ENCODE measurements around the gene CTNNA2.

Gene CTNNA2

GRCh38 chr2:80573950-80574349 is 1061.1 kb downstream of the CTNNA2 start:
- H3K9ac ChIP-seq (ENCODE audit: low read length), result no peak overlapping the region

GRCh38 chr2:80579756-80580155 is 1066.9 kb downstream of the CTNNA2 start:
- no peak overlapping the region for H3K4me3 ChIP-seq (ENCODE audit: low read length)
- H3K9ac ChIP-seq (ENCODE audit: low read length), result no peak overlapping the region
- H3K27me3 ChIP-seq (ENCODE audit: control insufficient read depth, insufficient read depth, low read length), result no peaks in the 10 kb centered on the region
- H3K4me1 ChIP-seq (ENCODE audit: control insufficient read depth, insufficient read depth, low read length), result no peaks in the 10 kb centered on the region
- no peak overlapping the region for H3K27ac ChIP-seq (ENCODE audit: low read depth, low read length)
- H3K36me3 ChIP-seq (ENCODE audit: control insufficient read depth, insufficient read depth, low read length), result no peaks in the 10 kb centered on the region

More at GRCh38 chr2:80573950-80574349, 1061.1 kb downstream of the CTNNA2 start:
- Histone ChIP-seq H3K4me3 (ENCODE audit: low read length) (no peak overlapping the region), H3K27me3 (ENCODE audit: control insufficient read depth, insufficient read depth, low read length) (no peaks in the 10 kb centered on the region), H3K27ac (ENCODE audit: low read depth, low read length) (no peak overlapping the region), H3K36me3 (ENCODE audit: control insufficient read depth, insufficient read depth, low read length) (no peaks in the 10 kb centered on the region), H3K4me1 (ENCODE audit: control insufficient read depth, insufficient read depth, low read length) (no peaks in the 10 kb centered on the region)

GRCh38 chr2:80591233-80591632 is 1078.4 kb downstream of the CTNNA2 start:
- Histone ChIP-seq H3K4me3 (ENCODE audit: low read length) (no peak overlapping the region), H3K9ac (ENCODE audit: low read length) (no peak overlapping the region), H3K27me3 (ENCODE audit: control insufficient read depth, insufficient read depth, low read length) (no peaks in the 10 kb centered on the region), H3K4me1 (ENCODE audit: control insufficient read depth, insufficient read depth, low read length) (no peaks in the 10 kb centered on the region), H3K36me3 (ENCODE audit: control insufficient read depth, insufficient read depth, low read length) (no peaks in the 10 kb centered on the region), H3K27ac (ENCODE audit: low read depth, low read length) (no peak overlapping the region)

- no peak overlapping the region for H3K4me3 ChIP-seq (ENCODE audit: low read length)
- H3K27ac ChIP-seq (ENCODE audit: low read depth, low read length), result no peak overlapping the region
- no peaks in the 10 kb centered on the region for H3K36me3 ChIP-seq (ENCODE audit: control insufficient read depth, insufficient read depth, low read length)
- no peaks in the 10 kb centered on the region for H3K27me3 ChIP-seq (ENCODE audit: control insufficient read depth, insufficient read depth, low read length)
- no peak overlapping the region for H3K9ac ChIP-seq (ENCODE audit: low read length)
- no peaks in the 10 kb centered on the region for H3K4me1 ChIP-seq (ENCODE audit: control insufficient read depth, insufficient read depth, low read length)
These were observed 1079.3 kb downstream of the CTNNA2 start for GRCh38 chr2:80592106-80592505.

- H3K9ac ChIP-seq (ENCODE audit: low read length), result no peak overlapping the region
- no peaks in the 10 kb centered on the region for H3K4me1 ChIP-seq (ENCODE audit: control insufficient read depth, insufficient read depth, low read length)
- no peak overlapping the region for H3K4me3 ChIP-seq (ENCODE audit: low read length)
- no peaks in the 10 kb centered on the region for H3K27me3 ChIP-seq (ENCODE audit: control insufficient read depth, insufficient read depth, low read length)
- no peak overlapping the region for H3K27ac ChIP-seq (ENCODE audit: low read depth, low read length)
- H3K36me3 ChIP-seq (ENCODE audit: control insufficient read depth, insufficient read depth, low read length), result no peaks in the 10 kb centered on the region
These were observed 1097.3 kb downstream of the CTNNA2 start for GRCh38 chr2:80610108-80610507.

DNA sequence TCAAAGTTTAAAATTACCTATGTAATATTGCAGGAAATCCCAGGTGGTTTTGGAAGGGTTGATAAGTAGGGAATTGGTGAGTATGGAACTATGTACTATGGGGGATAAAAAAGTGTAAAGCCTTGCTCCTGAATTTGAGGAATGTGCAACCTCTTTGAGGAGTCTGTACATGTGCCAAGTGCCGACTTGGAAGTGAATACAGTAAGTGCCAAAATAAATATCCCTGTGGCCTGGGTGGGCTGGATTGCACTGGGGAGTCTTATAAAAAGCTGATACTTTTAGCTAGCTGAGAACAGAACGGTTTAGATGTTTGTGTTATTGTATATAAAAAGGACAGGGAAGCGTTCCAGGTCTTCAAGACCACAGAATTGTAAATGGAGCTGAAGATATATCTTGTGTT is 1108.8 kb downstream of the CTNNA2 start:
- H3K4me3 ChIP-seq (ENCODE audit: low read length), result no peak overlapping the region
- no peaks in the 10 kb centered on the region for H3K36me3 ChIP-seq (ENCODE audit: control insufficient read depth, insufficient read depth, low read length)
- H3K4me1 ChIP-seq (ENCODE audit: control insufficient read depth, insufficient read depth, low read length), result no peaks in the 10 kb centered on the region
- no peaks in the 10 kb centered on the region for H3K27me3 ChIP-seq (ENCODE audit: control insufficient read depth, insufficient read depth, low read length)
- no peak overlapping the region for H3K9ac ChIP-seq (ENCODE audit: low read length)
- no peak overlapping the region for H3K27ac ChIP-seq (ENCODE audit: low read depth, low read length)

DNA sequence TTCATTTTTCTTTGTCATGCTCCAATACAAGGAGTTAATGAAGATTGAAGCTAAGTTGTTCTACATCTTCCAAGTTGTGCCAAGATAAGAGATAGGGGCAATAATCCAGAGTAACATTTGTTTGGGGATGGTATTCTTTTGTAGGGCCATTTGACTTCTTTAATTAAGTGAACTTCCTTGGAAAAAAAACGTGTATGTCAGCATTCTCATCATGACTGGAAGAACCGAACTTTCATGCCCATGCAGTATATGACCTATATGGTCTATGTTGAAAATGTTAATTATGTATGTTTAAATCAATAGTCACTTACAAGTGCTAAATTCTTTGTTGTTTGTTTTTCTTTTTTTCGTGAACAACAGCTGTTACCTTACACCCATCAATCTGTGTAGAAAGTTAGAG is 1111.2 kb downstream of the CTNNA2 start:
- Histone ChIP-seq H3K4me3 (ENCODE audit: low read length) (no peak overlapping the region), H3K36me3 (ENCODE audit: control insufficient read depth, insufficient read depth, low read length) (no peaks in the 10 kb centered on the region), H3K27me3 (ENCODE audit: control insufficient read depth, insufficient read depth, low read length) (no peaks in the 10 kb centered on the region), H3K27ac (ENCODE audit: low read depth, low read length) (no peak overlapping the region), H3K4me1 (ENCODE audit: control insufficient read depth, insufficient read depth, low read length) (no peaks in the 10 kb centered on the region), H3K9ac (ENCODE audit: low read length) (no peak overlapping the region)

- Histone ChIP-seq H3K27me3 (ENCODE audit: control insufficient read depth, insufficient read depth, low read length) (no peaks in the 10 kb centered on the region), H3K4me1 (ENCODE audit: control insufficient read depth, insufficient read depth, low read length) (no peaks in the 10 kb centered on the region), H3K9ac (ENCODE audit: low read length) (no peak overlapping the region), H3K36me3 (ENCODE audit: control insufficient read depth, insufficient read depth, low read length) (no peaks in the 10 kb centered on the region), H3K27ac (ENCODE audit: low read depth, low read length) (no peak overlapping the region), H3K4me3 (ENCODE audit: low read length) (no peak overlapping the region)
These were observed 1121.7 kb downstream of the CTNNA2 start for GRCh38 chr2:80634590-80634989.

- Histone ChIP-seq H3K27me3 (ENCODE audit: control insufficient read depth, insufficient read depth, low read length) (no peaks in the 10 kb centered on the region), H3K4me1 (ENCODE audit: control insufficient read depth, insufficient read depth, low read length) (no peaks in the 10 kb centered on the region), H3K27ac (ENCODE audit: low read depth, low read length) (no peak overlapping the region), H3K36me3 (ENCODE audit: control insufficient read depth, insufficient read depth, low read length) (no peaks in the 10 kb centered on the region), H3K4me3 (ENCODE audit: low read length) (no peak overlapping the region), H3K9ac (ENCODE audit: low read length) (no peak overlapping the region)
These were observed 1125.9 kb downstream of the CTNNA2 start for GRCh38 chr2:80638783-80639182.

GRCh38 chr2:80642465-80642864 is 1129.6 kb downstream of the CTNNA2 start:
- no peaks in the 10 kb centered on the region for H3K27me3 ChIP-seq (ENCODE audit: control insufficient read depth, insufficient read depth, low read length)
- H3K9ac ChIP-seq (ENCODE audit: low read length), result no peak overlapping the region
- H3K27ac ChIP-seq (ENCODE audit: low read depth, low read length), result no peak overlapping the region
- H3K4me3 ChIP-seq (ENCODE audit: low read length), result no peak overlapping the region
- no peaks in the 10 kb centered on the region for H3K36me3 ChIP-seq (ENCODE audit: control insufficient read depth, insufficient read depth, low read length)
- H3K4me1 ChIP-seq (ENCODE audit: control insufficient read depth, insufficient read depth, low read length), result no peaks in the 10 kb centered on the region

DNA sequence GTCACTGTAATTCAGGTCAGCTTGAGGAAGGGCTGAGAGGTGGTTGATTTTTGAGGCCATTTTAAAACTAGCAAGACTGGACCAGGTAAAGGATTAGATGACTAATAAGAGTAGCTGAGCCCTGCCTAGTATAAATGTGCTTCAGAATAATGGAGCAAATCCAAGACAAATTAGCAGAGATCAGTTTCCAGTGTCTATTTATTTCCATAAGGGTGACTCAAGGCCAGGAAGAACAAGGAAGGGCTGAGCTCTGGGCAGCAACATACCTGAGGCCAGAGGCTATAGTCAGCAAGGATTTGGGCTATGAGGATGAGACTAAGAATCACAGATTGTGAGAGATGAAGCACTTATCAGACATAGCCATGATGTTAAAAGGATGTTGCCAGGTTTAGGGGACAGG is 1130.7 kb downstream of the CTNNA2 start:
- no peaks in the 10 kb centered on the region for H3K27me3 ChIP-seq (ENCODE audit: control insufficient read depth, insufficient read depth, low read length)
- no peaks in the 10 kb centered on the region for H3K36me3 ChIP-seq (ENCODE audit: control insufficient read depth, insufficient read depth, low read length)
- H3K27ac ChIP-seq (ENCODE audit: low read depth, low read length), result no peak overlapping the region
- H3K4me1 ChIP-seq (ENCODE audit: control insufficient read depth, insufficient read depth, low read length), result no peaks in the 10 kb centered on the region
- no peak overlapping the region for H3K4me3 ChIP-seq (ENCODE audit: low read length)
- H3K9ac ChIP-seq (ENCODE audit: low read length), result no peak overlapping the region

GRCh38 chr2:80651435-80651834 is 1138.6 kb downstream of the CTNNA2 start:
- Histone ChIP-seq H3K9ac (ENCODE audit: low read length) (no peak overlapping the region), H3K4me1 (ENCODE audit: control insufficient read depth, insufficient read depth, low read length) (no peaks in the 10 kb centered on the region), H3K36me3 (ENCODE audit: control insufficient read depth, insufficient read depth, low read length) (no peaks in the 10 kb centered on the region)

GRCh38 chr2:80655265-80655664 is 1142.4 kb downstream of the CTNNA2 start:
- Histone ChIP-seq H3K9ac (ENCODE audit: low read length) (no peak overlapping the region), H3K27ac (ENCODE audit: low read depth, low read length) (no peak overlapping the region), H3K4me3 (ENCODE audit: low read length) (no peak overlapping the region), H3K4me1 (ENCODE audit: control insufficient read depth, insufficient read depth, low read length) (no peaks in the 10 kb centered on the region), H3K27me3 (ENCODE audit: control insufficient read depth, insufficient read depth, low read length) (no peaks in the 10 kb centered on the region), H3K36me3 (ENCODE audit: control insufficient read depth, insufficient read depth, low read length) (no peaks in the 10 kb centered on the region)

More at GRCh38 chr2:80651435-80651834, 1138.6 kb downstream of the CTNNA2 start:
- Histone ChIP-seq H3K4me3 (ENCODE audit: low read length) (no peak overlapping the region), H3K27ac (ENCODE audit: low read depth, low read length) (no peak overlapping the region), H3K27me3 (ENCODE audit: control insufficient read depth, insufficient read depth, low read length) (no peaks in the 10 kb centered on the region)

Measured in rectal smooth muscle tissue (tissue), 1 donor.